Measurements from ENCODE around the gene ZYX. TPM values are rescaled to one million over a fixed set of nuclear protein-coding genes. Genes with fewer than 3 reads are reported as not detected.

ZYX gene
- total and polyA plus RNA-seq, 9 of the 15 experiments (the other 6 are each of a cell fraction or from before 2014, with no cell fraction given), result 1.8 to 130 (median 15.7) TPM

DNA sequence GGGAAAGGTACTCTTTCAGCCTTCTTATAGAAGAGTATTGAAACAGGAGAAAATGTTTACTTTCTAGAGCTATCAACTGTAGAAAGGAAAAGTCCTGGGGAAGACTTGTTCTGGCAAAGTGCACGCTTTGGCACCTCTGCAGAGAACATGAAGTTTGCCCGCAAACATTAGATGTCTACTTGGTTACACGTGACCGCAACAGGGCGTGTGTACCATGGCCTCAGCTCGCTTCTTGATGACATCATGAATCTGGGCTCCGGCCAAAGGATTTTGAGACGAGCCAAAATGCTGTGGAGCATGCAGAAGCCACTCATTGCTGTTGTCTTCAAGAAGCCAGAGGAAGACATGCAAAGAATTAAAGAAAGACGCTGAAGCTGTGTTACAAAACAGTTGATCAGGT lies 53.5 kb downstream of the ZYX start:
- Histone ChIP-seq H3K79me2 (ENCODE audit: control insufficient read depth, insufficient read depth, low read length) (no peaks in the 10 kb centered on the region), H3K4me1 (replicated peaks in 1 of 2; ENCODE audit: control insufficient read depth in 2 of 2, insufficient read depth in 2 of 2, low read length in 2 of 2) (peaks cover 0 to 3% of the 10 kb centered on the region in 2 experiments; a peak in 1 of 5 replicates), H3K9me3 (replicated peaks; ENCODE audit: control insufficient read depth, insufficient read depth, low read depth, low read length) (no peaks in the 10 kb centered on the region), H3K4me3 (no peak overlapping the region), H2AFZ (ENCODE audit: low read depth, low read length) (peak overlapping the region; percentile 69), H3K27ac (ENCODE audit: extremely low read depth, low read depth, low read length) (no peak overlapping the region), H3K4me2 (ENCODE audit: insufficient read depth, low read length) (peak overlapping the region; percentile 11; the same call in 1 of the 2 replicates), H3K27me3 (ENCODE audit: control insufficient read depth in 2 of 2, insufficient read depth in 2 of 2, low read length in 2 of 2) (no peaks in the 10 kb centered on the region), H3K36me3 (ENCODE audit: control insufficient read depth, insufficient read depth, low read length) (no peaks in the 10 kb centered on the region), H3K9ac (ENCODE audit: insufficient read depth in 1 of 2, low read depth in 2 of 2, low read length in 2 of 2) (no peak overlapping the region), H4K20me1 (replicated peaks; ENCODE audit: control insufficient read depth, insufficient read depth, low read length) (no peaks in the 10 kb centered on the region), H3K9me1 (ENCODE audit: control insufficient read depth, insufficient read depth, low read length) (no peaks in the 10 kb centered on the region)
- no TSS peak for BruUV-seq (replicated peaks)
- ATAC-seq (peak; percentile 72), DNase-seq (ENCODE audit: extremely low read depth in 1 of 4, low spot score in 3 of 4) (peak in 1 of 4 experiments; percentile 61), FAIRE-seq (peak; percentile 54)
- WGBS (ENCODE audit: insufficient coverage, low coverage, missing lambda C conversion rate), result 28% methylated on average over 9 of the region's 9 CpGs
- in situ Hi-C loops (cut with MboI) (no loop called here), intact Hi-C loops (cut with micrococcal nuclease) (no loop called here)
- ChIA-PET POLR2A (interaction anchor here (0.7 to 0.8 kb wide), 3 partner anchors 10 to 143 kb away, joined by 3 to 4 read pairs (median 3); no protein-coding TSS in a partner anchor), CTCF (ENCODE audit: low intra/inter-chr PET ratio) (no interaction called here)
- TF ChIP-seq BHLHE40 (IDR thresholded peaks at IDR 0.05; ENCODE audit: low read length) (peak; percentile 62), L3MBTL2 (IDR thresholded peaks at IDR 0.05) (peak; percentile 48; the same call in 1 of the 2 replicates), HMG20A (CRISPR knock-in tag; conservative IDR thresholded peaks at IDR 0.05) (no peak), ZNF133 (CRISPR knock-in tag; IDR thresholded peaks at IDR 0.05) (no peak), NFIC (IDR thresholded peaks at IDR 0.05) (peak; percentile 65), STAT5B (CRISPR knock-in tag; IDR thresholded peaks at IDR 0.05) (no peak), FUS (optimal IDR thresholded peaks at IDR 0.05; ENCODE audit: low read depth, low read length) (no peak), GATA2 (CRISPR knock-in tag; IDR thresholded peaks at IDR 0.05) (no peak), ATF7 (IDR thresholded peaks at IDR 0.05) (peak; percentile 87; the same call in 1 of the 2 replicates), JUNB (CRISPR knock-in tag; conservative IDR thresholded peaks at IDR 0.05) (no peak), CBX3 (IDR thresholded peaks at IDR 0.05; ENCODE audit: borderline replicate concordance in 1 of 2, low read length in 2 of 2) (peak in 1 of 2 experiments; percentile 13; a peak in 1 of 3 replicates), SMAD4 (CRISPR knock-in tag; conservative IDR thresholded peaks at IDR 0.05) (0 out of 2 replicates have a peak, but pooled peaks have one; percentile 34), RAD51 (IDR thresholded peaks at IDR 0.05; ENCODE audit: borderline replicate concordance, low read depth) (peak; percentile 50), CREM (IDR thresholded peaks at IDR 0.05; ENCODE audit: low read depth) (peak; percentile 76), ATF1 (CRISPR knock-in tag; IDR thresholded peaks at IDR 0.05) (no peak), ATF1 (tag; IDR thresholded peaks at IDR 0.05) (peak; percentile 55; the same call in 1 of the 2 replicates)
- TF ChIP-seq, protein P1, sequence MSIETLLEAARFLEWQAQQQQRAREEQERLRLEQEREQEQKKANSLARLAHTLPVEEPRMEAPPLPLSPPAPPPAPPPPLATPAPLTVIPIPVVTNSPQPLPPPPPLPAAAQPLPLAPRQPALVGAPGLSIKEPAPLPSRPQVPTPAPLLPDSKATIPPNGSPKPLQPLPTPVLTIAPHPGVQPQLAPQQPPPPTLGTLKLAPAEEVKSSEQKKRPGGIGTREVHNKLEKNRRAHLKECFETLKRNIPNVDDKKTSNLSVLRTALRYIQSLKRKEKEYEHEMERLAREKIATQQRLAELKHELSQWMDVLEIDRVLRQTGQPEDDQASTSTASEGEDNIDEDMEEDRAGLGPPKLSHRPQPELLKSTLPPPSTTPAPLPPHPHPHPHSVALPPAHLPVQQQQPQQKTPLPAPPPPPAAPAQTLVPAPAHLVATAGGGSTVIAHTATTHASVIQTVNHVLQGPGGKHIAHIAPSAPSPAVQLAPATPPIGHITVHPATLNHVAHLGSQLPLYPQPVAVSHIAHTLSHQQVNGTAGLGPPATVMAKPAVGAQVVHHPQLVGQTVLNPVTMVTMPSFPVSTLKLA (conservative IDR thresholded peaks at IDR 0.05), result 0 out of 4 replicates have a peak, but pooled peaks of 1 of the 2 experiments have one; percentile 25
- TF ChIP-seq, protein P2, sequence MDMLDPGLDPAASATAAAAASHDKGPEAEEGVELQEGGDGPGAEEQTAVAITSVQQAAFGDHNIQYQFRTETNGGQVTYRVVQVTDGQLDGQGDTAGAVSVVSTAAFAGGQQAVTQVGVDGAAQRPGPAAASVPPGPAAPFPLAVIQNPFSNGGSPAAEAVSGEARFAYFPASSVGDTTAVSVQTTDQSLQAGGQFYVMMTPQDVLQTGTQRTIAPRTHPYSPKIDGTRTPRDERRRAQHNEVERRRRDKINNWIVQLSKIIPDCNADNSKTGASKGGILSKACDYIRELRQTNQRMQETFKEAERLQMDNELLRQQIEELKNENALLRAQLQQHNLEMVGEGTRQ (CRISPR knock-in tag; IDR thresholded peaks at IDR 0.05), result peak; percentile 52; the same call in 1 of the 2 replicates
- TF ChIP-seq, protein P3, sequence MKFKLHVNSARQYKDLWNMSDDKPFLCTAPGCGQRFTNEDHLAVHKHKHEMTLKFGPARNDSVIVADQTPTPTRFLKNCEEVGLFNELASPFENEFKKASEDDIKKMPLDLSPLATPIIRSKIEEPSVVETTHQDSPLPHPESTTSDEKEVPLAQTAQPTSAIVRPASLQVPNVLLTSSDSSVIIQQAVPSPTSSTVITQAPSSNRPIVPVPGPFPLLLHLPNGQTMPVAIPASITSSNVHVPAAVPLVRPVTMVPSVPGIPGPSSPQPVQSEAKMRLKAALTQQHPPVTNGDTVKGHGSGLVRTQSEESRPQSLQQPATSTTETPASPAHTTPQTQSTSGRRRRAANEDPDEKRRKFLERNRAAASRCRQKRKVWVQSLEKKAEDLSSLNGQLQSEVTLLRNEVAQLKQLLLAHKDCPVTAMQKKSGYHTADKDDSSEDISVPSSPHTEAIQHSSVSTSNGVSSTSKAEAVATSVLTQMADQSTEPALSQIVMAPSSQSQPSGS (CRISPR knock-in tag; IDR thresholded peaks at IDR 0.05), result peak; percentile 69; the same call in 1 of the 2 replicates
- TF ChIP-seq, protein P4, sequence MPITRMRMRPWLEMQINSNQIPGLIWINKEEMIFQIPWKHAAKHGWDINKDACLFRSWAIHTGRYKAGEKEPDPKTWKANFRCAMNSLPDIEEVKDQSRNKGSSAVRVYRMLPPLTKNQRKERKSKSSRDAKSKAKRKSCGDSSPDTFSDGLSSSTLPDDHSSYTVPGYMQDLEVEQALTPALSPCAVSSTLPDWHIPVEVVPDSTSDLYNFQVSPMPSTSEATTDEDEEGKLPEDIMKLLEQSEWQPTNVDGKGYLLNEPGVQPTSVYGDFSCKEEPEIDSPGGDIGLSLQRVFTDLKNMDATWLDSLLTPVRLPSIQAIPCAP (CRISPR knock-in tag; IDR thresholded peaks at IDR 0.05; ENCODE audit: borderline replicate concordance), result no peak

All from K562 (cell line).